KMS-11 (cell line): ENCODE data around the gene PTPRA.
"Not testable (repeated sequence)": the region's sequence is repeated elsewhere in the genome, so short reads cannot be mapped to it uniquely, and the experiment has no call there.

Experiments used
- H2AFZ ChIP-seq: fragments of 200-600 bp; sonication (generic); 2 replicates; pipeline ENCODE4 v1.6.1; 2016; ENCODE audit warnings: antibody characterized with exemption, mixed run types, low read depth
- H3K27ac ChIP-seq: fragments of 200-600 bp; sonication (generic); 2 replicates; pipeline ENCODE4 v1.6.1; 2016; ENCODE audit warnings: mild to moderate bottlenecking, mixed run types
- H3K27me3 ChIP-seq: fragments of 200-600 bp; sonication (generic); 2 replicates; pipeline ENCODE4 v1.6.1; 2017; ENCODE audit warnings: mild to moderate bottlenecking, low read depth, mixed run types, moderate library complexity; ENCODE audit not compliant: insufficient read depth
- H3K36me3 ChIP-seq: fragments of 200-600 bp; sonication (generic); 2 replicates; pipeline ENCODE4 v1.6.1; 2017; ENCODE audit warnings: mild to moderate bottlenecking, mixed run types; ENCODE audit not compliant: insufficient read depth
- H3K4me1 ChIP-seq: fragments of 200-600 bp; sonication (generic); 2 replicates; pipeline ENCODE4 v1.6.1; 2016; ENCODE audit warnings: mild to moderate bottlenecking, low read depth, mixed run types; ENCODE audit not compliant: poor library complexity, severe bottlenecking
- H3K4me2 ChIP-seq: fragments of 200-600 bp; sonication (generic); 2 replicates; pipeline ENCODE4 v1.7.0; 2016; ENCODE audit warnings: mild to moderate bottlenecking, mixed run types
- H3K4me3 ChIP-seq: fragments of 200-600 bp; sonication (generic); IDR thresholded peaks from 2 replicates; pipeline ENCODE4 v1.6.1; 2017; ENCODE audit warnings: low read depth, low read length, mixed read lengths; ENCODE audit not compliant: insufficient read depth
- H3K79me2 ChIP-seq: fragments of 200-600 bp; sonication (generic); 2 replicates; pipeline ENCODE4 v1.6.1; 2016; ENCODE audit warnings: low read depth, mixed run types; ENCODE audit not compliant: insufficient read depth
- H3K9ac ChIP-seq: fragments of 200-600 bp; sonication (generic); 2 replicates; pipeline ENCODE4 v1.6.1; 2016; ENCODE audit warnings: mild to moderate bottlenecking, mixed run types
- H4K20me1 ChIP-seq: fragments of 200-600 bp; sonication (generic); 2 replicates; pipeline ENCODE4 v1.6.1; 2016; ENCODE audit warnings: mild to moderate bottlenecking, mixed run types; ENCODE audit not compliant: insufficient read depth
- TF ChIP-seq, protein P1 (sequence below): fragments of 200-600 bp; sonication (generic); conservative IDR thresholded peaks from 2 replicates; pipeline ENCODE4 v1.6.1; 2017; ENCODE audit warnings: low read depth, mild to moderate bottlenecking, antibody characterized with exemption, low read length, moderate library complexity, mixed read lengths

Gene PTPRA

DNA sequence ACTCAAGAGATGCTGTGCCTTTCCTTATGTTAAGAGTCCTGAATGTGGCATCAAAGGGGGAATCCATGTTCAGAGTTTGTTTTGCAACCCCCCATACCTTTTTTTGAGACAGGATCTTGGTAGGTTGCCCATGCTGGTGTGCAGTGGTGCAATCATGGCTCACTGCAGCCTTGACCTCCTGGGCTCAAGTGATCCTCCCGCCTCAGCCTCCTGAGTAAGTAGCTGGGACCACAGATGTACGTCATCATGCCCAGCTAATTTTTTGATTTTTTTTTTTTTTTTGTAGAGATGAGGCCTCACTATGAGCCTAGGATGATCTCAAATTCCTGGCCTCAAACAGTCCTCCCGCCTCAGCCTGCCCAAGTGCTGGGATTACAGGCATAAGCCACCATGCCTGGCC is 16.5 kb downstream of the PTPRA start:
- H3K27ac ChIP-seq: no peak overlapping the region
- H3K4me1 ChIP-seq: no peaks in the 10 kb centered on the region
- no peaks in the 10 kb centered on the region for H4K20me1 ChIP-seq
- H3K27me3 ChIP-seq: no peaks in the 10 kb centered on the region
- no peak overlapping the region for H3K4me2 ChIP-seq
- no peak overlapping the region for H2AFZ ChIP-seq
- TF ChIP-seq, protein P1, sequence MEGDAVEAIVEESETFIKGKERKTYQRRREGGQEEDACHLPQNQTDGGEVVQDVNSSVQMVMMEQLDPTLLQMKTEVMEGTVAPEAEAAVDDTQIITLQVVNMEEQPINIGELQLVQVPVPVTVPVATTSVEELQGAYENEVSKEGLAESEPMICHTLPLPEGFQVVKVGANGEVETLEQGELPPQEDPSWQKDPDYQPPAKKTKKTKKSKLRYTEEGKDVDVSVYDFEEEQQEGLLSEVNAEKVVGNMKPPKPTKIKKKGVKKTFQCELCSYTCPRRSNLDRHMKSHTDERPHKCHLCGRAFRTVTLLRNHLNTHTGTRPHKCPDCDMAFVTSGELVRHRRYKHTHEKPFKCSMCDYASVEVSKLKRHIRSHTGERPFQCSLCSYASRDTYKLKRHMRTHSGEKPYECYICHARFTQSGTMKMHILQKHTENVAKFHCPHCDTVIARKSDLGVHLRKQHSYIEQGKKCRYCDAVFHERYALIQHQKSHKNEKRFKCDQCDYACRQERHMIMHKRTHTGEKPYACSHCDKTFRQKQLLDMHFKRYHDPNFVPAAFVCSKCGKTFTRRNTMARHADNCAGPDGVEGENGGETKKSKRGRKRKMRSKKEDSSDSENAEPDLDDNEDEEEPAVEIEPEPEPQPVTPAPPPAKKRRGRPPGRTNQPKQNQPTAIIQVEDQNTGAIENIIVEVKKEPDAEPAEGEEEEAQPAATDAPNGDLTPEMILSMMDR: no peak
- no peak overlapping the region for H3K4me3 ChIP-seq
- no peaks in the 10 kb centered on the region for H3K36me3 ChIP-seq
- H3K79me2 ChIP-seq: no peaks in the 10 kb centered on the region
- H3K9ac ChIP-seq: no peak overlapping the region

DNA sequence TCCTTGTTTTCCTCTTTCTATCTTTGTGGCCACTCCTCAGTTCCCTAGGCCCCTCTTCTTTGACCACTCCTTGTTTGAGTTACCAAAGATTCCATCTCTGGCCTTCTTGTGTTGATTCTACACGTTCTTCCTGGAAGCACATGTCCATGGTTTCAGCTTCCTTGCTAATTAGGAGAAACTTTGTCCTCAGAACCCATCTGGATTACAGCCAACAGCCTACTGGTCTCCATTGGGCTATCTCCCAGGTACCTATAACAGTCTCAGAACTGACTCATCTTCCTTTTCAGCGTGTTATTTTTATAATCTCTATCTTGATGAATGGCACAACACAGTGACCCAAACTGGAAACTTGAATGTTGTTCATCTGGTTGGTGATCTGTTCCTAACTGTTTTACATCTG is 17.5 kb downstream of the PTPRA start:
- no peaks in the 10 kb centered on the region for H3K4me1 ChIP-seq
- H3K36me3 ChIP-seq: no peaks in the 10 kb centered on the region
- H4K20me1 ChIP-seq: no peaks in the 10 kb centered on the region
- H3K4me3 ChIP-seq: no peak overlapping the region
- H3K4me2 ChIP-seq: no peak overlapping the region
- no peak overlapping the region for H3K9ac ChIP-seq
- TF ChIP-seq, protein P1: no peak
- no peaks in the 10 kb centered on the region for H3K27me3 ChIP-seq
- no peak overlapping the region for H3K27ac ChIP-seq
- H3K79me2 ChIP-seq: no peaks in the 10 kb centered on the region
- no peak overlapping the region for H2AFZ ChIP-seq

DNA sequence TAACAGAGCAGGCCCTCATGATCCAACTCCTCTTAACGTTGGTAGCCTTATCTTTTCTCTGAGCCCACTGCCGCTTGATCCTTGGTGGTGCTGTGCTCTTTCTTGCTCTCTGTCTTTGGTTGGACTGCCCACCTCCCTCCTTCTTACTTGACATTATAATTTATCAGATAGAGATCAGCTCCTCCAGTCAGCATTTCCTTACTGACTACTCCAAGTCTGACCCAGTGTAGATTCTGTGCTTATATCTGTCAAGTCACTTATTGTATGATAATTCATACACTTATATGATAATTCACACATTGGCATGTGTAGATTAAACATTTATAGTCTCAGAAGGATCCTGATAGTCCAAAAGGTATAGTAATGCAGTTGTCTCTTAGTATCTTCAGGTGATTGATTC is 18.1 kb downstream of the PTPRA start:
- Histone ChIP-seq H4K20me1 (no peaks in the 10 kb centered on the region), H3K4me1 (no peaks in the 10 kb centered on the region), H3K4me2 (no peak overlapping the region), H3K9ac (no peak overlapping the region), H3K27ac (no peak overlapping the region), H3K27me3 (no peaks in the 10 kb centered on the region), H3K79me2 (no peaks in the 10 kb centered on the region), H3K4me3 (no peak overlapping the region), H3K36me3 (no peaks in the 10 kb centered on the region), H2AFZ (no peak overlapping the region)
- TF ChIP-seq, protein P1: no peak

DNA sequence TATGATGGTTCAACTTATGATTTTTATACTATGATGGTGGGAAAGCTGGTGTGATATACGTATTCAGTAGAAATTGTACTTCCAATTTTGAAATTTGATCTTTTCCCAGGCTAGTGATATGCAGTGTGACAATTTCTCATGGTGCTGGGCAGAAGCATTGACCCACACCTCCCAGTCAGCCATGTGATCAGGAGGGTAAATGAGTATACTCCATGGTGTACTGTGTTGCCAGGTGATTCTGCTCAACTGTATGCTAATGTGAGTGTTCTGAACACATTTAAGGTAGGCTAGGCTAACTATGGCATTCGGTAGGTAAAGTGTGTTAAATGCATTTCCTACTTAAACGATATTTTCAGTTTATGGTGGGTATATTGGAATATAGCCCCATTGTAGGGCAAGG is 19.1 kb downstream of the PTPRA start:
- Histone ChIP-seq H3K4me3 (no peak overlapping the region), H3K36me3 (no peaks in the 10 kb centered on the region), H3K4me1 (no peaks in the 10 kb centered on the region), H3K79me2 (no peaks in the 10 kb centered on the region), H3K27me3 (no peaks in the 10 kb centered on the region), H2AFZ (no peak overlapping the region), H3K27ac (no peak overlapping the region), H3K4me2 (no peak overlapping the region), H4K20me1 (no peaks in the 10 kb centered on the region), H3K9ac (no peak overlapping the region)
- TF ChIP-seq, protein P1: no peak

DNA sequence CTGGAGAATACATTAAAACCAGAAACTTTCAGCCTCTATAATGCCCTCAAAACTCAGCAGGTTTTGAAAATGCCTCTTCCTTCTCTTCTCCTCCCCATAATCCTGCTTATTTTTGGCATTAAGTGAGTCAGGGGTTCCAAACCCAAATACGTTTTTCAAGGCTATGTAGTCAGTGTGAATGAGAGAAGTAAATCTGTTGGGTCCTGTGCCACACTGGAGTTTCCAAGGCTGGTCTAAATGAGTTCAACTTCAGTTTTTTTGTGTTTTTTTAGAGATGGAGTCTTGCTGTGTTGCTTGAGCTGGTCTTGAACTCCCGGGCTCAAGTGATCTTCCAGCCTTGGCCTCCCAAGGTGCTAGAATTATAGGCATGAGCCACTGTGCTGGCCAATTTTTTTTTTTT is 20.9 kb downstream of the PTPRA start:
- Histone ChIP-seq H3K36me3 (no peaks in the 10 kb centered on the region), H3K79me2 (no peaks in the 10 kb centered on the region), H3K27ac (no peak overlapping the region), H3K9ac (no peak overlapping the region), H4K20me1 (no peaks in the 10 kb centered on the region), H3K4me2 (no peak overlapping the region), H3K27me3 (no peaks in the 10 kb centered on the region), H2AFZ (no peak overlapping the region), H3K4me1 (no peaks in the 10 kb centered on the region), H3K4me3 (no peak overlapping the region)
- TF ChIP-seq, protein P1: no peak

DNA sequence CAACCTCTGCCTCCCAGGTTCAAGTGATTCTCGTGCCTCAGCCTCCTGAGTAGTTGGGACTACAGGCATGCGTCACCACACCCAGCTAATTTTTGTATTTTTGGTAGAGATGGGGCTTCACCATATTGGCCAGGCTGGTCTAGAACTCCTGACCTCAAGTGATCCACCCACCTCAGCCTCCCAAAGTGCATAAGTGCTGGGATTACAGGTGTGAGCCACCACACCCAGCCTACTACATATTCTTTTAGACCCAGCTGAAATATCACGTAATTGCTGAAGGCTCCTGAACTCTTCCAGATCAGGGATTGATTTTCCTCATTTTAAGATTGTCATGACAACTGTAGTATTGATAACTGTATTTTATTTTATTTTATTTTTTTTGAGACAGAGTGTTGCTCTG is 21.9 kb downstream of the PTPRA start:
- H2AFZ ChIP-seq, H3K4me3 ChIP-seq, H3K36me3 ChIP-seq, H4K20me1 ChIP-seq, H3K4me2 ChIP-seq, H3K27me3 ChIP-seq, H3K9ac ChIP-seq, H3K4me1 ChIP-seq, H3K27ac ChIP-seq, H3K79me2 ChIP-seq: not testable (repeated sequence)
